GM23248 (cell line): ENCODE results near the gene GTF3C5.

Experiments used
- EZH2 ChIP-seq: fragments of 200-600 bp; sonication (generic); IDR thresholded peaks from 2 replicates; pipeline ENCODE4 v1.6.1; 2018; ENCODE audit warnings: antibody characterized with exemption, mild to moderate bottlenecking; ENCODE audit not compliant: insufficient read depth, poor library complexity, severe bottlenecking
- EZH2phosphoT487 ChIP-seq: fragments of 200-600 bp; sonication (generic); IDR thresholded peaks from 2 replicates; pipeline ENCODE4 v1.6.1; 2018; ENCODE audit warnings: antibody characterized with exemption, moderate library complexity, mild to moderate bottlenecking, low read depth; ENCODE audit not compliant: insufficient read depth

DNA sequence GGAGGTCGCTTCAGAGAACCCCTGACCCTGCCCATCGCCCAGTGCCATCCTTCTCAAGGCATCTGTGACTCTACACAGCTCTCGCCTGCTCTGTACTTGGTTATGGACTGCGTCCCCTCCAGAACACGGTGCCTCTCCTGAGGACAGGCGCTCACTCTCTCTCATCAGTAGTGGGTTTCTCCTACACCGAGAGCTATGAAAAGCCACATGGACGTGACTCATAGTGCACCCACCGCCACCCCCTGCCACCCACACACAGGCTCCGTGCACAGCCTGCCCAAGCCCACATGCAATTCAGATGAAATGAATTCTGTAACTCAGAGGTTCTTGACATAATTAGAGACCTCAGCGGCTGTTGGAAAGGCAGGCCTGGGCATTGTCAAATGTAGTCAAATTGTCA, 13.9 kb downstream of the GTF3C5 start:
- TF ChIP-seq EZH2, result no peak
- TF ChIP-seq EZH2phosphoT487, result no peak
